ENCODE data around the gene ARHGAP27.

The ARHGAP27 gene

GRCh38 chr17:45413498-45413923 lies 19.2 kb downstream of the ARHGAP27 start:
- Histone ChIP-seq H3K4me1 (ENCODE audit: control insufficient read depth, insufficient read depth, low read length, unreplicated experiment) (no peaks in the 10 kb centered on the region), H3K36me3 (ENCODE audit: insufficient read depth, low read length) (no peaks in the 10 kb centered on the region), H2AFZ (ENCODE audit: low read length, unreplicated experiment) (no peak overlapping the region), H3K27ac (ENCODE audit: low read depth, low read length) (no peak overlapping the region), H3K4me3 (ENCODE audit: low read depth, low read length) (no peak overlapping the region), H3K27me3 (ENCODE audit: insufficient read depth, low read length) (no peaks in the 10 kb centered on the region), H3K79me2 (ENCODE audit: control insufficient read depth, insufficient read depth, low read length, unreplicated experiment) (no peaks in the 10 kb centered on the region)

- no peaks in the 10 kb centered on the region for H3K4me1 ChIP-seq (ENCODE audit: control insufficient read depth, insufficient read depth, low read length, unreplicated experiment)
- no peak overlapping the region for H3K27ac ChIP-seq (ENCODE audit: low read depth, low read length)
- H3K4me3 ChIP-seq (ENCODE audit: low read depth, low read length): no peak overlapping the region
- no peaks in the 10 kb centered on the region for H3K27me3 ChIP-seq (ENCODE audit: insufficient read depth, low read length)
- no peaks in the 10 kb centered on the region for H3K36me3 ChIP-seq (ENCODE audit: insufficient read depth, low read length)
- no peak overlapping the region for H2AFZ ChIP-seq (ENCODE audit: low read length, unreplicated experiment)
- no peaks in the 10 kb centered on the region for H3K79me2 ChIP-seq (ENCODE audit: control insufficient read depth, insufficient read depth, low read length, unreplicated experiment)
These were observed 21.1 kb downstream of the ARHGAP27 start for GRCh38 chr17:45411348-45412105.

- Histone ChIP-seq H3K27me3 (ENCODE audit: insufficient read depth, low read length) (no peaks in the 10 kb centered on the region), H3K4me3 (ENCODE audit: low read depth, low read length) (no peak overlapping the region), H2AFZ (ENCODE audit: low read length, unreplicated experiment) (no peak overlapping the region), H3K27ac (ENCODE audit: low read depth, low read length) (no peak overlapping the region), H3K4me1 (ENCODE audit: control insufficient read depth, insufficient read depth, low read length, unreplicated experiment) (no peaks in the 10 kb centered on the region), H3K36me3 (ENCODE audit: insufficient read depth, low read length) (no peaks in the 10 kb centered on the region), H3K79me2 (ENCODE audit: control insufficient read depth, insufficient read depth, low read length, unreplicated experiment) (no peaks in the 10 kb centered on the region)
These were observed 22.3 kb downstream of the ARHGAP27 start for GRCh38 chr17:45410144-45411091.

- Histone ChIP-seq H3K27me3 (ENCODE audit: insufficient read depth, low read length) (no peaks in the 10 kb centered on the region), H3K4me1 (ENCODE audit: control insufficient read depth, insufficient read depth, low read length, unreplicated experiment) (no peaks in the 10 kb centered on the region), H3K36me3 (ENCODE audit: insufficient read depth, low read length) (no peaks in the 10 kb centered on the region), H3K79me2 (ENCODE audit: control insufficient read depth, insufficient read depth, low read length, unreplicated experiment) (no peaks in the 10 kb centered on the region), H2AFZ (ENCODE audit: low read length, unreplicated experiment) (no peak overlapping the region), H3K4me3 (ENCODE audit: low read depth, low read length) (no peak overlapping the region), H3K27ac (ENCODE audit: low read depth, low read length) (no peak overlapping the region)
These were observed 23.0 kb downstream of the ARHGAP27 start for GRCh38 chr17:45409659-45410076.

GRCh38 chr17:45408611-45409421 lies 23.9 kb downstream of the ARHGAP27 start:
- Histone ChIP-seq H3K27me3 (ENCODE audit: insufficient read depth, low read length) (no peaks in the 10 kb centered on the region), H3K4me1 (ENCODE audit: control insufficient read depth, insufficient read depth, low read length, unreplicated experiment) (no peaks in the 10 kb centered on the region), H3K79me2 (ENCODE audit: control insufficient read depth, insufficient read depth, low read length, unreplicated experiment) (no peaks in the 10 kb centered on the region), H2AFZ (ENCODE audit: low read length, unreplicated experiment) (no peak overlapping the region), H3K27ac (ENCODE audit: low read depth, low read length) (no peak overlapping the region), H3K36me3 (ENCODE audit: insufficient read depth, low read length) (no peaks in the 10 kb centered on the region), H3K4me3 (ENCODE audit: low read depth, low read length) (no peak overlapping the region)

- H3K4me3 ChIP-seq (ENCODE audit: low read depth, low read length): no peak overlapping the region
- H3K27me3 ChIP-seq (ENCODE audit: insufficient read depth, low read length): no peaks in the 10 kb centered on the region
- no peaks in the 10 kb centered on the region for H3K4me1 ChIP-seq (ENCODE audit: control insufficient read depth, insufficient read depth, low read length, unreplicated experiment)
- H2AFZ ChIP-seq (ENCODE audit: low read length, unreplicated experiment): peak overlapping the region; percentile 14
- no peaks in the 10 kb centered on the region for H3K36me3 ChIP-seq (ENCODE audit: insufficient read depth, low read length)
- no peak overlapping the region for H3K27ac ChIP-seq (ENCODE audit: low read depth, low read length)
- H3K79me2 ChIP-seq (ENCODE audit: control insufficient read depth, insufficient read depth, low read length, unreplicated experiment): no peaks in the 10 kb centered on the region
These were observed 26.6 kb downstream of the ARHGAP27 start for GRCh38 chr17:45406107-45406506.

- Histone ChIP-seq H3K4me3 (ENCODE audit: low read depth, low read length) (peak overlapping the region; percentile 11; the same call in 1 of the 2 replicates), H3K79me2 (ENCODE audit: control insufficient read depth, insufficient read depth, low read length, unreplicated experiment) (no peaks in the 10 kb centered on the region), H3K36me3 (ENCODE audit: insufficient read depth, low read length) (no peaks in the 10 kb centered on the region), H3K27ac (ENCODE audit: low read depth, low read length) (no peak overlapping the region), H3K27me3 (ENCODE audit: insufficient read depth, low read length) (no peaks in the 10 kb centered on the region), H3K4me1 (ENCODE audit: control insufficient read depth, insufficient read depth, low read length, unreplicated experiment) (no peaks in the 10 kb centered on the region), H2AFZ (ENCODE audit: low read length, unreplicated experiment) (peak overlapping the region; percentile 14)
These were observed 27.2 kb downstream of the ARHGAP27 start for GRCh38 chr17:45405250-45406086.

- no peak overlapping the region for H3K27ac ChIP-seq (ENCODE audit: low read depth, low read length)
- no peaks in the 10 kb centered on the region for H3K27me3 ChIP-seq (ENCODE audit: insufficient read depth, low read length)
- no peaks in the 10 kb centered on the region for H3K79me2 ChIP-seq (ENCODE audit: control insufficient read depth, insufficient read depth, low read length, unreplicated experiment)
- no peak overlapping the region for H3K4me3 ChIP-seq (ENCODE audit: low read depth, low read length)
- H2AFZ ChIP-seq (ENCODE audit: low read length, unreplicated experiment): no peak overlapping the region
- no peaks in the 10 kb centered on the region for H3K36me3 ChIP-seq (ENCODE audit: insufficient read depth, low read length)
- no peaks in the 10 kb centered on the region for H3K4me1 ChIP-seq (ENCODE audit: control insufficient read depth, insufficient read depth, low read length, unreplicated experiment)
These were observed 27.8 kb downstream of the ARHGAP27 start for GRCh38 chr17:45404870-45405249.

GRCh38 chr17:45403906-45404490 lies 28.7 kb downstream of the ARHGAP27 start:
- no peak overlapping the region for H3K4me3 ChIP-seq (ENCODE audit: low read depth, low read length)
- no peaks in the 10 kb centered on the region for H3K36me3 ChIP-seq (ENCODE audit: insufficient read depth, low read length)
- H3K27me3 ChIP-seq (ENCODE audit: insufficient read depth, low read length): no peaks in the 10 kb centered on the region
- H3K79me2 ChIP-seq (ENCODE audit: control insufficient read depth, insufficient read depth, low read length, unreplicated experiment): no peaks in the 10 kb centered on the region
- H3K4me1 ChIP-seq (ENCODE audit: control insufficient read depth, insufficient read depth, low read length, unreplicated experiment): no peaks in the 10 kb centered on the region
- no peak overlapping the region for H2AFZ ChIP-seq (ENCODE audit: low read length, unreplicated experiment)
- H3K27ac ChIP-seq (ENCODE audit: low read depth, low read length): no peak overlapping the region

All from ACC112 (cell line).